NB4 (cell line): ENCODE measurements around the gene PAM16.

Source experiments
- CTCF ChIP-seq: IDR thresholded peaks from one replicate; pipeline ENCODE4 v1.5.1; 2012; ENCODE audit warnings: low read depth, low read length
- MAX ChIP-seq: IDR thresholded peaks from 2 replicates; pipeline ENCODE4 v1.6.1; 2011; ENCODE audit warnings: low read depth, low read length
- MYC ChIP-seq: IDR thresholded peaks from 2 replicates; pipeline ENCODE4 v1.6.1; 2011; ENCODE audit warnings: low read depth, low read length
- POLR2A ChIP-seq: IDR thresholded peaks from 2 replicates; pipeline ENCODE4 v1.6.1; 2011; ENCODE audit warnings: mild to moderate bottlenecking; ENCODE audit not compliant: insufficient read length; ENCODE audit errors: extremely low read depth

GRCh38 chr16:4336701-4337539 is 14.2 kb downstream of the PAM16 start:
- no peak for TF ChIP-seq CTCF
- no peak for TF ChIP-seq MYC
- no peak for TF ChIP-seq POLR2A
- no peak for TF ChIP-seq MAX
